Measurements from ENCODE around the gene GPR68.
"Not testable (repeated sequence)": the region's sequence is repeated elsewhere in the genome, so short reads cannot be mapped to it uniquely, and the experiment has no call there.

Gene GPR68

GRCh38 chr14:91197631-91198030 lies 46.9 kb downstream of the GPR68 start:
- Mint-ChIP-seq H3K4me3 (no peak overlapping the region), H3K36me3 (peaks cover 34% of the 10 kb centered on the region), H3K27me3 (no peaks in the 10 kb centered on the region), H3K4me1 (no peaks in the 10 kb centered on the region), H3K9me3 (no peaks in the 10 kb centered on the region), H3K27ac (no peak overlapping the region)
- ATAC-seq (ENCODE audit: low read depth) (no peak), DNase-seq (ENCODE audit: low spot score in 2 of 2) (no peak)

GRCh38 chr14:91195881-91196280 lies 48.6 kb downstream of the GPR68 start:
- Mint-ChIP-seq H3K4me1 (no peaks in the 10 kb centered on the region), H3K27me3 (no peaks in the 10 kb centered on the region), H3K27ac (no peak overlapping the region), H3K36me3 (peaks cover 43% of the 10 kb centered on the region), H3K4me3 (no peak overlapping the region), H3K9me3 (no peaks in the 10 kb centered on the region)
- ATAC-seq (ENCODE audit: low read depth) (no peak), DNase-seq (ENCODE audit: low spot score in 2 of 2) (no peak)

- ATAC-seq (ENCODE audit: low read depth) (no peak), DNase-seq (ENCODE audit: low spot score in 2 of 2) (no peak)
- H3K4me3 Mint-ChIP-seq, result no peak overlapping the region
- no peaks in the 10 kb centered on the region for H3K4me1 Mint-ChIP-seq
- no peaks in the 10 kb centered on the region for H3K9me3 Mint-ChIP-seq
- H3K27me3 Mint-ChIP-seq, result no peaks in the 10 kb centered on the region
- H3K27ac Mint-ChIP-seq, result no peak overlapping the region
- H3K36me3 Mint-ChIP-seq, result peaks cover 37% of the 10 kb centered on the region
Measured at GRCh38 chr14:91193069-91193468, 51.4 kb downstream of the GPR68 start.

GRCh38 chr14:91190853-91191252 lies 53.7 kb downstream of the GPR68 start:
- no peak for DNase-seq (ENCODE audit: low spot score in 2 of 2)
- Mint-ChIP-seq H3K4me1 (no peaks in the 10 kb centered on the region), H3K36me3 (peaks cover 35% of the 10 kb centered on the region), H3K9me3 (no peaks in the 10 kb centered on the region), H3K27ac (no peak overlapping the region), H3K27me3 (no peaks in the 10 kb centered on the region), H3K4me3 (no peak overlapping the region)
- no peak for ATAC-seq (ENCODE audit: low read depth)

GRCh38 chr14:91187271-91187670 lies 57.2 kb downstream of the GPR68 start:
- ATAC-seq (ENCODE audit: low read depth) (no peak), DNase-seq (ENCODE audit: low spot score in 2 of 2) (no peak)
- Mint-ChIP-seq H3K4me3 (no peak overlapping the region), H3K9me3 (no peaks in the 10 kb centered on the region), H3K4me1 (no peaks in the 10 kb centered on the region), H3K36me3 (peaks cover 35% of the 10 kb centered on the region), H3K27ac (no peak overlapping the region), H3K27me3 (no peaks in the 10 kb centered on the region)

GRCh38 chr14:91186515-91187066 lies 57.9 kb downstream of the GPR68 start:
- Mint-ChIP-seq H3K27me3 (no peaks in the 10 kb centered on the region), H3K4me1 (no peaks in the 10 kb centered on the region), H3K27ac (no peak overlapping the region), H3K9me3 (no peaks in the 10 kb centered on the region), H3K4me3 (no peak overlapping the region), H3K36me3 (peaks cover 32% of the 10 kb centered on the region)
- no peak for ATAC-seq (ENCODE audit: low read depth)
- DNase-seq (ENCODE audit: low spot score in 2 of 2), result no peak

- Mint-ChIP-seq H3K9me3 (no peaks in the 10 kb centered on the region), H3K36me3 (peaks cover 29% of the 10 kb centered on the region), H3K4me1 (no peaks in the 10 kb centered on the region), H3K27ac (no peak overlapping the region), H3K4me3 (no peak overlapping the region), H3K27me3 (no peaks in the 10 kb centered on the region)
- ATAC-seq (ENCODE audit: low read depth) (no peak), DNase-seq (ENCODE audit: low spot score in 2 of 2) (no peak)
Measured at GRCh38 chr14:91185721-91186120, 58.8 kb downstream of the GPR68 start.

- no peak for DNase-seq (ENCODE audit: low spot score in 2 of 2)
- Mint-ChIP-seq H3K9me3 (no peaks in the 10 kb centered on the region), H3K4me3 (no peak overlapping the region), H3K4me1 (no peaks in the 10 kb centered on the region), H3K36me3 (peaks cover 23% of the 10 kb centered on the region), H3K27me3 (no peaks in the 10 kb centered on the region), H3K27ac (no peak overlapping the region)
- no peak for ATAC-seq (ENCODE audit: low read depth)
Measured at GRCh38 chr14:91184559-91184958, 59.9 kb downstream of the GPR68 start.

- not testable (repeated sequence) for DNase-seq (ENCODE audit: low spot score in 2 of 2); H3K4me1 Mint-ChIP-seq; ATAC-seq (ENCODE audit: low read depth); H3K4me3 Mint-ChIP-seq; H3K9me3 Mint-ChIP-seq; H3K27me3 Mint-ChIP-seq; H3K27ac Mint-ChIP-seq
- H3K36me3 Mint-ChIP-seq, result peaks cover 18% of the 10 kb centered on the region
Measured at GRCh38 chr14:91182753-91183152, 61.8 kb downstream of the GPR68 start.

Data from memory B cell (primary cell).